NCI-H128 (cell line): ENCODE measurements around the gene AGPAT3.

Experiments used
- DNase-seq: peaks from one replicate; lab custom pipeline; 2025; ENCODE audit not compliant: unreplicated experiment; lab: John Stamatoyannopoulos, UW

Gene AGPAT3

GRCh38 chr21:44013380-44014088 lies 148.5 kb downstream of the AGPAT3 start:
- DNase-seq = no peak

DNA sequence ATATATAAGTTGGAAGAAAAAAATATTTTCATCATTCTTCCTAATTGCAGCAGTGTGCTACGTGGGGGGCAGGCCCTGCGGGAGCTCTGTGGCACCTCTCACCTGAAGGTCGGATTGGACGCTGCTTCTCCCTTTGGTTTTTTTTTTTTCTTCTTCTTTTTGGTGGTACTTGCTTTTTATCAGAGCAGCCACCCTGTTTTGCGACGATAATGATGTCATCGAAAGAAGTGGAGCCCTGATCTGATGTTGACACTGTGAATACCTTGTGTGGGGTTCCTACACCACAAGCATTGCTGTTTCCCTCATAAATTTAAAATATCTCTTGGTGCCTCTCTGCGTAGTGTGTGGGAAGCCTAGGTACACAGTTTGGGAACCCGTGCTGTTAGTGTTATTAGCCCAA lies 152.6 kb downstream of the AGPAT3 start:
- no peak for DNase-seq

DNA sequence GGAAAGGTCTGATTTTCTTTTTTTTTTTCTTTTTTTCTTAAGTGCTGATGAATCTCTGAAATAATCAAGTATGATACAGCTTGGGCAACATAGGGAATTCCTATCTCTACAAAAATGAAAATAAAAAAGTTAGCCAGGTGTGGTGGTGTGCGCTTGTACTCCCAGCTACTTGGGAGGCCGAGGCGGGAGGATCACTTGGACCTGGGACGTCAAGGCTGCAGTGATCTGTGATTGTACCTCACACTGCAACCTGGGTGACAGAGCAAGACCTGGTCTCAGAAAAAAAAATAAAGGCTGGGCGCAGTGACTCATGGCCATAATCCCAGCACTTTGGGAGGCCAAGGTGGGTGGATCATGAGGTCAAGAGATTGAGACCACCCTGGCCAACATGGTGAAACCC lies 153.1 kb downstream of the AGPAT3 start:
- DNase-seq = no peak

GRCh38 chr21:44018813-44019567 lies 154.0 kb downstream of the AGPAT3 start:
- no peak for DNase-seq

GRCh38 chr21:44019568-44019958 lies 154.5 kb downstream of the AGPAT3 start:
- no peak for DNase-seq

GRCh38 chr21:44020551-44020950 lies 155.5 kb downstream of the AGPAT3 start:
- no peak for DNase-seq

- DNase-seq = no peak
Observed at GRCh38 chr21:44021064-44021463, 156.0 kb downstream of the AGPAT3 start.

DNA sequence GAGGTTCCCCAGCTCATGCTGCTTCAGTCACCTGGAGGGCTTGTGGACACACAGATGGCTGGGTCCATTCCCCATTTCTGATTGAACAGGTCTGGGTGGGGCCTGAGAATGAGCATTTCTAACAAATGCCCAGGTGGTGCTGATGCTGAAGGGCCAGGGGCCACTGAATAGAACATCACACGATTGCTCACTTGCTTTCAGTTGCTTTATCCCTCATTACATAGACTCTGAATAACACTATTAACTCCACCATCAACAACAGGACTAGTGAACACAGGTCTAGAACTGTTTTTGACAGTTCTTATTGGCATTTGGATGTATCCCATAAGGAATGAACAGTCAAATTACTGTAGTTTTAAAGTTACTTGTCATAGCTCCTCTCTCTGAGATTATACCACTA lies 159.2 kb downstream of the AGPAT3 start:
- no peak for DNase-seq

DNA sequence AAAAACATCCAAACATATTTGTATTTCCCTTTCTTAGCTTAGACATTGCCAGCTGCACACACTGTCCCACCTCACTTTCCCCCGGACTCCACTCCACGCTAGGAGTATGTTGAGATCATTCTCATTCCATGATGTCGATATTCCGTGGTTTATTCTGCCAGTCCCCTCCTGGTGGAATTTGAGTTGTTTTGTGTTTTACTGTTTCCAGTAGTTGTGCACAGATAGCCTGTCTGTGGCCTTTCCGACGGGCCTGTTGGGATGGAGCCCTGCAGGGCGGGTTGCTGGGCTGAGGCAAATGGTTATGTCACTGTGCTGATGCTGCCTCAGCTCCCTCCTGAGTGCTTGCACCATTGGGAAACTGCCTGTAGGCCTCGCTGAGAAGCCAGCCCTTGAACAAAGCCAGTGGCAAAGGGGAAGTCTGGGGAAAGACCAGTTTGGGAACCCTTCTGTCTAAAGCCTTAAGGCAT lies 159.9 kb downstream of the AGPAT3 start:
- no peak for DNase-seq

DNA sequence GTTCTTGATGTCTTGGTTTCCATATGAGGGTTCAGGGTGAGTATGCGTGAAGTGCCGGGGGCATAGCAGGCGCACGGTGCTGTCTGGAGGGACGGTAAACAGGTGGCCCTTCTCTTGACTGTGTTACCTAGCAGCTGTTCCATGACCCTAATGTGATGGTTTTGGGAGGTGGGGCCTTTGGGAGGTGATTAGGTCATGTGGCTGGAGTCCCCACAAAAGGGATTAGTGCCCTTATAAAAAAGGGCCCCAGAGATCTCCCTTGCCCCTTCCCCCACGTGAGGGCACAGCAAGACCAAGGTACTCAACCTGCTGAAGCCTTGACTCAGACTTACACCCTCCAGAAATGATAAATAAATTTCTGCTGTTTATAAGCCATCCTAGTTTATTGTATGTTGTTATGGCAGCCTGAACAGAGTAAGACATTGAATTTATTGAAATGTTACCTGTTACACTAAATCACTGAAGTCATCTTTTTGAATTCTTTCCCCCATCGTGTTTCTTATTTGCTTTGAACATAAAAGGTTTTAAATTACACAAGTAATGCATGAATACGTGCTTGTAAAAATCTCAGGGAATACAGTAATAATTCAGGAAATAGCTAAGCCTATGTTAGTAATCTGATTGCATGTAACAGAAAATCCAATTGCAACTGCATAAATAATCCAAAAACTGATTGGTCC lies 162.7 kb downstream of the AGPAT3 start:
- no peak for DNase-seq

GRCh38 chr21:44028287-44028659 lies 163.2 kb downstream of the AGPAT3 start:
- no peak for DNase-seq

DNA sequence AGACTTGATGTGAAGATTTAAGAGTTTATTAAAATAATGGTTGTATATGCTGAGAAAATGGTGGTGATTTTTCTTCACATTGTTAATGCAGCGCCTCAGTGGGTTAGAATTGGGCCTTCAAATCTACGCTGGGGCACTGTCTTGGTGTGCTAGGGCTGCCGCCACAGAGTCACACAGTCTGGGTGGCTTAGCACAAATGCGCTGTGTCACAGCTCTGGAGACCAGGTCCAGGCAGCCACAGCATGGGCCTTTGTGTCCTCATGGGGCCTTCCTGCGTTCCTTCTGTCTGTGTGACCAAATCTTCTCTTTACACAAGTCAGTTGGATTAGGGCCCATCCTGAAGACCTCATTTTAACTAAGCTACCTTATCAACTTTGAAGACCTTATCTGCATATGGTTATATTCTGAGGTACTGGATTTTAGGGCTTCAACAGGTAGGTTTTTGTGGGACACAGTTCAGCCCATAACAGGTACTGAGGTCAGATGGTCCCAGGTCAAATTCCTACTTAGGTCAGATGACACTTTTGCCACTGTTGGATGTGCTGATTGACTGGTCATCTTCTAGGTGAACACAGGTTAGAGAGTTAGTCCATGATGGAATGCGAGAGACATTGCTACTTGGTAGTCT lies 164.6 kb downstream of the AGPAT3 start:
- DNase-seq = no peak

DNA sequence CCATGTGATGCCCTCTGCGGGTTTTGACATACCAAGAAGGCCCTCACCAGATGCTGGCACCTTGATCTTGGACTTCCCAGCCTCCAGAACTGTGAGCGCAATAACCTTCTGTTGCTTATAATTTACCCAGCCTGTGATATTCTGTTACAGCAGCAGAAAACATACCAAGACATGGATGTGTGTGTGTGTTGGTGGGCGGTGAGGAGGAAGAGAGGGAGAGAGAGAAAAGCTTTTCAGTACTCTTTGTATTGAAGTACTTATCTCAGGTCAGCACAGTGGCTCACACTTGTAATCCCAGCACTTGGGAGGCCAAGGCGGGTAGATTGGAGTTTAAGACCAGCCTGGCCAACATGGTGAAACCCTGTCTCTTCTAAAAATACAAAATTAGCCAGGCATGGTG lies 170.2 kb downstream of the AGPAT3 start:
- DNase-seq = no peak
